ENCODE results near the gene LIN37.

- TF ChIP-seq CTCF (IDR thresholded peaks at IDR 0.05; ENCODE audit: borderline replicate concordance, extremely low read depth, low read length, poor library complexity, severe bottlenecking) (no peak), EZH2 (IDR thresholded peaks at IDR 0.05; ENCODE audit: borderline replicate concordance, low read depth, low read length, severe bottlenecking) (no peak)
Measured at GRCh38 chr19:35757231-35757748, 8.9 kb downstream of the LIN37 start.
